ENCODE results near the gene BICC1. TPM values are rescaled to one million over a fixed set of nuclear protein-coding genes. Genes with fewer than 3 reads are reported as not detected.
"Not testable (repeated sequence)": the region's sequence is repeated elsewhere in the genome, so short reads cannot be mapped to it uniquely, and the experiment has no call there.

BICC1 gene
- total RNA-seq, 1 experiment from 2014 or later: 0.52 TPM

- no peak for DNase-seq (ENCODE audit: extremely low read depth, low read depth)
Observed at GRCh38 chr10:58839771-58840170, 327.1 kb downstream of the BICC1 start.

- no peak for DNase-seq (ENCODE audit: extremely low read depth, low read depth)
Observed at GRCh38 chr10:58840840-58841435, 328.3 kb downstream of the BICC1 start.

GRCh38 chr10:58842860-58843376 is 330.2 kb downstream of the BICC1 start:
- no peak for DNase-seq (ENCODE audit: extremely low read depth, low read depth)

GRCh38 chr10:58843760-58844159 is 331.1 kb downstream of the BICC1 start:
- no peak for DNase-seq (ENCODE audit: extremely low read depth, low read depth)

GRCh38 chr10:58844680-58845079 is 332.0 kb downstream of the BICC1 start:
- DNase-seq (ENCODE audit: extremely low read depth, low read depth): no peak

GRCh38 chr10:58846856-58847255 is 334.2 kb downstream of the BICC1 start:
- DNase-seq (ENCODE audit: extremely low read depth, low read depth): no peak

GRCh38 chr10:58851606-58852005 is 338.9 kb downstream of the BICC1 start:
- no peak for DNase-seq (ENCODE audit: extremely low read depth, low read depth)

GRCh38 chr10:58853668-58854067 is 341.0 kb downstream of the BICC1 start:
- no peak for DNase-seq (ENCODE audit: extremely low read depth, low read depth)

GRCh38 chr10:58854811-58855210 is 342.1 kb downstream of the BICC1 start:
- no peak for DNase-seq (ENCODE audit: extremely low read depth, low read depth)

- DNase-seq (ENCODE audit: extremely low read depth, low read depth): peak; percentile 92
Observed at GRCh38 chr10:58856508-58857240, 344.0 kb downstream of the BICC1 start.

GRCh38 chr10:58857251-58857805 is 344.7 kb downstream of the BICC1 start:
- no peak for DNase-seq (ENCODE audit: extremely low read depth, low read depth)

- DNase-seq (ENCODE audit: extremely low read depth, low read depth): not testable (repeated sequence)
Observed at GRCh38 chr10:58858123-58858522, 345.5 kb downstream of the BICC1 start.

- no peak for DNase-seq (ENCODE audit: extremely low read depth, low read depth)
Observed at GRCh38 chr10:58859526-58859925, 346.9 kb downstream of the BICC1 start.

- no peak for DNase-seq (ENCODE audit: extremely low read depth, low read depth)
Observed at GRCh38 chr10:58867683-58868082, 355.0 kb downstream of the BICC1 start.

GRCh38 chr10:58868736-58869435 is 356.2 kb downstream of the BICC1 start:
- DNase-seq (ENCODE audit: extremely low read depth, low read depth): no peak

GRCh38 chr10:58870070-58870469 is 357.4 kb downstream of the BICC1 start:
- DNase-seq (ENCODE audit: extremely low read depth, low read depth): no peak

GRCh38 chr10:58873161-58873560 is 360.5 kb downstream of the BICC1 start:
- DNase-seq (ENCODE audit: extremely low read depth, low read depth): no peak

All from NCI-H460 (cell line).